Thoracic aorta (tissue), 2 donors: ENCODE data around the gene TKT. TPM values are rescaled to one million over a fixed set of nuclear protein-coding genes. Genes with fewer than 3 reads are reported as not detected.
A peak's percentile ranks its signal among the peaks of the same experiment; 100 is the strongest.

ENCODE experiments used
- ATAC-seq: fragments of 150-250 bp; one replicate; pipeline ENCODE4 v1.8.0; 2017; ENCODE audit warnings: low read depth; ENCODE audit not compliant: insufficient number of reproducible peaks, low FRiP score
- DNase-seq: peaks from one replicate; pipeline ENCODE4 v3.0.0-alpha.2; 2020; ENCODE audit warnings: low spot score
- H3K27ac ChIP-seq, 2 donors: fragments of 200-600 bp; sonication (generic); 1 replicate in 1 of 2; 2 replicates in 1 of 2; pipeline ENCODE4 v1.5.1; 2016; ENCODE audit warnings: mild to moderate bottlenecking in 2 of 2, moderate library complexity in 2 of 2
- H3K27me3 ChIP-seq: fragments of 200-600 bp; sonication (generic); replicated peaks from 2 replicates; pipeline ENCODE4 v1.6.0; 2016; ENCODE audit warnings: mild to moderate bottlenecking; ENCODE audit not compliant: insufficient read depth
- H3K36me3 ChIP-seq: fragments of 200-600 bp; sonication (generic); one replicate; pipeline ENCODE4 v1.5.1; 2016
- H3K4me1 ChIP-seq, 2 donors: fragments of 200-600 bp; sonication (generic); 1 replicate in 1 of 2; 2 replicates in 1 of 2; pipeline versions ENCODE4 v1.5.1 to v1.6.0; 2016; ENCODE audit warnings: low read depth in 2 of 2, mild to moderate bottlenecking in 1 of 2; ENCODE audit not compliant: control insufficient read depth in 1 of 2
- H3K4me3 ChIP-seq: fragments of 200-600 bp; sonication (generic); 2 replicates; pipeline ENCODE4 v1.5.1; 2016; ENCODE audit warnings: mild to moderate bottlenecking
- H3K9me3 ChIP-seq: fragments of 200-600 bp; sonication (generic); 2 replicates; pipeline ENCODE4 v1.5.1; 2016
- total RNA-seq, 2 donors: library from RNA; depleted of rRNA; stranded (reverse); fragments of >200 nt; gene quantifications; one replicate each; pipeline versions ENCODE4 v1.1.0 to v1.2.3, GENCODE V29; 2016
- TF ChIP-seq, protein P1 (sequence below): fragments of 200-600 bp; sonication (generic); IDR thresholded peaks from one replicate; pipeline ENCODE4 v1.5.1; 2019; ENCODE audit warnings: antibody characterized with exemption

Gene TKT
- total RNA-seq, 2 donors from 2014 or later = 138 to 240 TPM

DNA sequence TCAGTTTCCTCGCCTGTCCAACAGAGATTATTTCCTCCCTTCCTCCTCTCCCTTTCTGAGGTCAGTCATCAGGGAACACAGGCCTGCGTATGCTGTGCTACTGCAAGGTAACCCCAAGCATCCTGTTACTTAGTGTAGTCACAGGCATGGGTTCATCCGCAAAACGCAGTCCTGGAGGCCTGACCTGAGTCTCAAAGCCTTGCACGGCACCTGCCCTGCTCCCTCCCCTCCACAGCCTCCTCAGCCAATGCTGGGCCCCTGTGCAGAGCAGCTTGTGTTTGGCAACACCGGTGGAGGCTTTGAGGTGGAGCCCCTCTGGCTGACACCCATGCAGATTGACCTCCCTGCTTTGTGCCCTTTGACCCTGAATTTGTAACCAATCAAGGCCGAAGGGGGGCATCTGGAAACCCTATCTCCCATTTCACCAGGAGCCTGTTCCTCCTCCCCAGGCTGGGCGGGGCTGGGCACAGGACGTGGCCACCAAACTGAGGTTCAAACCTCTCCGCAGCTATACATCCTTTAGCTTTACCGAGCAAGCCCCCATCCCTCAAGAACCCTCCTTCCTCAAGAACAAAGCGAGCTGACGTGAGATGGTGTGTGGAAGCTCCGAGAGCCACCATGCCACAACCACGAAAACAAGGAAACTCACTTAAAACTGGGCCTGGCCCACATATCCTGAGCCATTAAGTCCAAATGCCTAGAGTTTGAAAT lies 21.5 kb downstream of the TKT start:
- peak overlapping the region in 1 of 2 donors; percentile 27 for H3K27ac ChIP-seq
- peaks cover 23 to 35% of the 10 kb centered on the region in 2 donors for H3K4me1 ChIP-seq
- no peak for DNase-seq
- no peaks in the 10 kb centered on the region for H3K9me3 ChIP-seq
- no peak overlapping the region for H3K4me3 ChIP-seq
- no peak for ATAC-seq
- no peaks in the 10 kb centered on the region for H3K27me3 ChIP-seq
- TF ChIP-seq, protein P1, sequence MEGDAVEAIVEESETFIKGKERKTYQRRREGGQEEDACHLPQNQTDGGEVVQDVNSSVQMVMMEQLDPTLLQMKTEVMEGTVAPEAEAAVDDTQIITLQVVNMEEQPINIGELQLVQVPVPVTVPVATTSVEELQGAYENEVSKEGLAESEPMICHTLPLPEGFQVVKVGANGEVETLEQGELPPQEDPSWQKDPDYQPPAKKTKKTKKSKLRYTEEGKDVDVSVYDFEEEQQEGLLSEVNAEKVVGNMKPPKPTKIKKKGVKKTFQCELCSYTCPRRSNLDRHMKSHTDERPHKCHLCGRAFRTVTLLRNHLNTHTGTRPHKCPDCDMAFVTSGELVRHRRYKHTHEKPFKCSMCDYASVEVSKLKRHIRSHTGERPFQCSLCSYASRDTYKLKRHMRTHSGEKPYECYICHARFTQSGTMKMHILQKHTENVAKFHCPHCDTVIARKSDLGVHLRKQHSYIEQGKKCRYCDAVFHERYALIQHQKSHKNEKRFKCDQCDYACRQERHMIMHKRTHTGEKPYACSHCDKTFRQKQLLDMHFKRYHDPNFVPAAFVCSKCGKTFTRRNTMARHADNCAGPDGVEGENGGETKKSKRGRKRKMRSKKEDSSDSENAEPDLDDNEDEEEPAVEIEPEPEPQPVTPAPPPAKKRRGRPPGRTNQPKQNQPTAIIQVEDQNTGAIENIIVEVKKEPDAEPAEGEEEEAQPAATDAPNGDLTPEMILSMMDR = no peak
- peaks cover 69% of the 10 kb centered on the region for H3K36me3 ChIP-seq

DNA sequence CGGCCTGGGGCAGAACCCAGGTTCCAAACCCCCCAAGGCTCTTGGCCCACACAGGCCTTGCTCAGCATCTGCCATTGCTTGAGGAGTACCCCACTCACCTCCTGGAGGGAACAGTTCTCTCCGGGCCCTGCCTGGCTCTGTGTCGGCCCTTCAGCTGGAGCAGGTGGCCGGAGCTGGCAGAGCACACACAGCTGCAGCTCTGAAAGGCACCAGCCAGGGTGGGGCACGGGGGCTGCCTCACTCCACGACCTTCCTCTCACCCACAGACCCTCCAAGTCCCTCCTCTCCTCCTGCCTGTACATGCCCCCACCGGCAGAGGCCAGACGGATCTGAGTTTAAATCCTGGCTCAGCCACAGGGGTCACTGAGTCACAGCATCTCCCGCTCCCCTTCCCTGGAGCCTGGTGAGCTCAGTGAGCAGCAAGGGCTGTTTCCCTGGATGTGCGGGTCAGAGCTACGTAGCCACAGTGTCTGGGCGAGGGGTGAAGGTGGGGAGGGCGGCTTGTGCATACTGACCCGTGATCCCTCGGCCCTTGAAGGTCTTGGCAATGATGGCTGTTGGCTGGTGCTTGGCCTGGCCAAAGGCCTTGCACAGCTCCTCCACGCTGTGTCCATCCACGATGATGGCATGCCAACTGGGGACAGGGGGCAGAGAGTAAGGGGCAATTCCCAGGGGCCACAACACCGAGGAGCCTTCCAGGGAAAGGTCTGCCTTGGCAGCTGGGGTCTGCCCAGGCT lies 23.0 kb downstream of the TKT start:
- Histone ChIP-seq H3K4me1 (peaks cover 16 to 24% of the 10 kb centered on the region in 2 donors), H3K4me3 (no peak overlapping the region), H3K27ac (peak overlapping the region in 1 of 2 donors; percentile 36), H3K36me3 (peaks cover 77% of the 10 kb centered on the region), H3K27me3 (no peaks in the 10 kb centered on the region), H3K9me3 (no peaks in the 10 kb centered on the region)
- TF ChIP-seq, protein P1 = no peak
- no peak for ATAC-seq
- DNase-seq = no peak

DNA sequence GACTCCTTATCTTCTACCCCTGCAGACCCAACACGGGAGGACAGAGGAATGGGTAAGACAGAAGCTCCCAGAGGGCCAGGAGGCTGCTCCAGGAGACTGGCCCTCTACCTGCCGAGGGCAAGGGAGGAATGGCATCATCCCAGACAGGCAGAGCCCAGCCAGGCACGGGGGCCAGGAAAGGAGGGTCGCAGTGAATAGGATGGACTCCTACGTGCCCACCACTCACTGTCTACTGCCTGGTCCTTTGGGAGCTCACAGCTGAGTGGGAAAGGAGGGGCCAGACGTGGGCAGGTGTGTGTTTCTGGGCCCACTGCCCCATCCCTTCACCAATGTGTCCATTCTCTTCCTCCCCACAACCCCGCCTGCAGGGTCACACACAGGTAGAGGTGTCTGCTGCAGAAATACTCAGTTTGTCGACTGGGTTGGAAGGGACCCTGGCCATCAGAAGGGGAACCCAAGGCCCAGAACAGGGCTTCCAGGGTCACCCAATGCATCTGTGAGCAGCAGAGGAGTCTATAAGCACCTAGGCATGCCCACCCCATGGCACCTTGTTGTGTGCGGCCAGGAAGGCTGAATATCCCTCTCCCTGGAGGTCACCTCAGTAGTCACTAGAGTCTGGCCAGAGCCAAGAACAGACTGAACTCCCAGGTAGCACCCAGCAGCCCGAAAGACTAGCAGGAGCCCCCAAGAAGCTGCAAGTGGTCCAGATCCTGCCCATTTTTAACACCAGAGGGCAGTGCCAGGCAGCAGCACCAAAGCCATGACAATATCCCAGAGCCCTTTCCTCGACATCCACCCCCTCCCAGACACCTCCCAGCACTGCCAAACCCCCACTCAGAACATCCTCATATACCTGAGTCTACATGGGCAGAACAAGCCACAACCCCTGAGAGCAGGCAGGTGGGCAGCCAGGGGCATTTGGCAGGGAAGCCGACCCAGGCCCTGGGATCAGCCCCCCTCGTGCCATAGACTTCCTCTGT lies 24.0 kb downstream of the TKT start:
- Histone ChIP-seq H3K9me3 (no peaks in the 10 kb centered on the region), H3K36me3 (peaks cover 87% of the 10 kb centered on the region), H3K4me1 (peaks cover 12 to 16% of the 10 kb centered on the region in 2 donors), H3K27ac (peak overlapping the region; percentile 9 to 36), H3K27me3 (no peaks in the 10 kb centered on the region), H3K4me3 (no peak overlapping the region)
- TF ChIP-seq, protein P1 = no peak
- DNase-seq (no peak), ATAC-seq (no peak)

DNA sequence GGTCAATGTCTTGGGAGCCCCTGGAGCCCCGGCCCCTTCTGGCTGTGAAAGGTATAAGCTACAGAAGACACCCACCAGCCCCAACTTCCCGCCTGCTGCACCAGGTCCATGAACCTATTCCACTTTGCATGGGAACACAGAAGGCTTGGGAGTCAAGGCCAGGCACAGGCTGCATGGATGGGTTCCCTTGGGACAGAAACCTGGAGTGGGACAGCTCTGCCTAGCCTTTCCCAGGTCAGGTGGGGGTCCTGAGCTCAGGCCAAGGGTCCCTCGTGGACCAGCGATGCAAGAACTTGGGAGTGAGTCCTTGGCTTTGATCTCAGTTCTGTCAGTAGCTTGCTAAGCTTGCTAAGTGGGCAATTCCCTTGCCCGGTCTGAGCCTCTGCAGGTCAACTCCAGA lies 25.0 kb downstream of the TKT start:
- no peak overlapping the region for H3K27ac ChIP-seq

More for the DNA sequence above, 25.0 kb downstream of the TKT start:
- no peaks in the 10 kb centered on the region for H3K27me3 ChIP-seq
- peaks cover 97% of the 10 kb centered on the region for H3K36me3 ChIP-seq
- no peak for DNase-seq
- TF ChIP-seq, protein P1 = no peak
- ATAC-seq = no peak
- H3K4me1 ChIP-seq = peaks cover 1 to 5% of the 10 kb centered on the region in 2 donors
- H3K4me3 ChIP-seq = no peak overlapping the region
- no peaks in the 10 kb centered on the region for H3K9me3 ChIP-seq
